K562 (cell line): ENCODE measurements around the gene HPD. TPM values are rescaled to one million over a fixed set of nuclear protein-coding genes. Genes with fewer than 3 reads are reported as not detected.

ENCODE experiments used
- ADNP ChIP-seq: fragments of 200-800 bp; sonication (Bioruptor generic); IDR thresholded peaks from 2 replicates; pipeline ENCODE4 v1.6.1; 2016; ENCODE audit warnings: missing genetic modification characterization, missing compliant biosample characterization
- ATF7 ChIP-seq: fragments of 450-650 bp; IDR thresholded peaks from 2 replicates; pipeline ENCODE4 v1.7.1; 2014; ENCODE audit warnings: mild to moderate bottlenecking, moderate library complexity
- CBFB ChIP-seq: sonication (generic); formaldehyde crosslinking; IDR thresholded peaks from 2 replicates; pipeline ENCODE4 v1.4.0; 2020; ENCODE audit warnings: mild to moderate bottlenecking, missing genetic modification reagents
- DEAF1 ChIP-seq: fragments of 450-650 bp; formaldehyde crosslinking; IDR thresholded peaks from 2 replicates; pipeline ENCODE4 v1.4.0; 2020; ENCODE audit warnings: mild to moderate bottlenecking, moderate library complexity
- GATAD2A ChIP-seq: fragments of 450-650 bp; IDR thresholded peaks from 2 replicates; pipeline ENCODE4 v1.6.1; 2017
- HMGN3 ChIP-seq: IDR thresholded peaks from 2 replicates; pipeline ENCODE4 v1.6.1; 2011; ENCODE audit warnings: borderline replicate concordance, low read depth, mild to moderate bottlenecking, mixed read lengths, low read length; ENCODE audit not compliant: insufficient read length; ENCODE audit errors: extremely low read depth
- MXI1 ChIP-seq: IDR thresholded peaks from 2 replicates; pipeline ENCODE4 v1.6.1; 2011; ENCODE audit warnings: low read depth, mild to moderate bottlenecking, improper control_type of control experiment, low read length
- NCOR1 ChIP-seq: fragments of 450-650 bp; IDR thresholded peaks from 2 replicates; pipeline ENCODE4 v1.6.1; 2016; ENCODE audit warnings: mild to moderate bottlenecking, moderate library complexity
- NEUROD1 ChIP-seq: fragments of 150-350 bp; IDR thresholded peaks from 2 replicates; pipeline ENCODE4 v1.6.1; 2014; ENCODE audit warnings: borderline replicate concordance, low read length, low read depth; ENCODE audit not compliant: partially characterized antibody
- NFYB ChIP-seq: IDR thresholded peaks from 2 replicates; pipeline ENCODE4 v1.6.1; 2011; ENCODE audit warnings: mild to moderate bottlenecking, moderate library complexity; ENCODE audit not compliant: insufficient read length; ENCODE audit errors: extremely low read depth
- PKNOX1 ChIP-seq: fragments of 450-650 bp; IDR thresholded peaks from 2 replicates; pipeline ENCODE4 v1.6.1; 2016
- POLR2AphosphoS5 ChIP-seq: IDR thresholded peaks from 2 replicates; pipeline ENCODE4 v1.6.1; 2011; ENCODE audit warnings: mild to moderate bottlenecking, low read depth, low read length, moderate library complexity; ENCODE audit not compliant: control insufficient read depth, insufficient read depth
- SFPQ ChIP-seq: fragments of 200-400 bp; formaldehyde crosslinking; IDR thresholded peaks from 2 replicates; pipeline ENCODE4 v1.6.1; 2017; ENCODE audit warnings: mild to moderate bottlenecking, low read depth, low read length, moderate library complexity
- ZBED1 ChIP-seq: IDR thresholded peaks from 2 replicates; pipeline ENCODE4 v1.6.1; 2014
- ZNF174 ChIP-seq: fragments of 250-450 bp; sonication (Bioruptor Pico); IDR thresholded peaks from 2 replicates; pipeline ENCODE4 v1.4.0; 2020; ENCODE audit warnings: mild to moderate bottlenecking
- ZNF639 ChIP-seq, 2 experiments: fragments of 200-800 bp in 1 of 2; sonication (Bioruptor generic) in 1 of 2; sonication (generic) in 1 of 2; formaldehyde crosslinking in 1 of 2; IDR thresholded peaks in 1 of 2; conservative IDR thresholded peaks in 1 of 2; 2 replicates each; pipeline versions ENCODE4 v1.5.0 to v1.6.1; 2016 to 2020; ENCODE audit warnings: missing compliant biosample characterization in 1 of 2, missing genetic modification characterization in 1 of 2, missing genetic modification reagents in 1 of 2
- polyA plus RNA-seq, 8 experiments: library from polyadenylated mRNA; depleted of rRNA in 4 of 8; stranded (reverse) in 5 of 8; unstranded in 3 of 8; fragments of >200 nt; fragmentation: Nextera tagmentation in 2 of 8; fragmentation: Illumina TruSeq in 1 of 8; extraction: Ambion mirVana in 2 of 8; extraction: Trizol in 1 of 8; gene quantifications; 2 replicates each; pipeline versions ENCODE4 v1.2.1 to v1.2.3, GENCODE V29; 2011 to 2014; ENCODE audit warnings: inconsistent platforms in 1 of 8, missing spikeins in 1 of 8
- total RNA-seq, 7 experiments: library from RNA; depleted of rRNA in 6 of 7; stranded (reverse); fragments of >200 nt in 6 of 7; fragmentation: Illumina TruSeq in 2 of 7; extraction: Trizol in 2 of 7; gene quantifications; 2 replicates each; pipeline versions ENCODE4 v1.2.1 to v1.2.3, GENCODE V29; 2011 to 2021; ENCODE audit warnings: low replicate concordance in 1 of 7
- TF ChIP-seq, protein P1 (sequence below): sonication (generic); formaldehyde crosslinking; IDR thresholded peaks from 2 replicates; pipeline ENCODE4 v1.8.0; 2023; ENCODE audit warnings: mild to moderate bottlenecking, missing genetic modification reagents

The HPD gene
- total and polyA plus RNA-seq, 9 of the 15 experiments (the other 6 are each of a cell fraction or from before 2014, with no cell fraction given), result 0.06 to 0.29 (median 0.07) TPM; not detected in 4

- TF ChIP-seq, protein P1, sequence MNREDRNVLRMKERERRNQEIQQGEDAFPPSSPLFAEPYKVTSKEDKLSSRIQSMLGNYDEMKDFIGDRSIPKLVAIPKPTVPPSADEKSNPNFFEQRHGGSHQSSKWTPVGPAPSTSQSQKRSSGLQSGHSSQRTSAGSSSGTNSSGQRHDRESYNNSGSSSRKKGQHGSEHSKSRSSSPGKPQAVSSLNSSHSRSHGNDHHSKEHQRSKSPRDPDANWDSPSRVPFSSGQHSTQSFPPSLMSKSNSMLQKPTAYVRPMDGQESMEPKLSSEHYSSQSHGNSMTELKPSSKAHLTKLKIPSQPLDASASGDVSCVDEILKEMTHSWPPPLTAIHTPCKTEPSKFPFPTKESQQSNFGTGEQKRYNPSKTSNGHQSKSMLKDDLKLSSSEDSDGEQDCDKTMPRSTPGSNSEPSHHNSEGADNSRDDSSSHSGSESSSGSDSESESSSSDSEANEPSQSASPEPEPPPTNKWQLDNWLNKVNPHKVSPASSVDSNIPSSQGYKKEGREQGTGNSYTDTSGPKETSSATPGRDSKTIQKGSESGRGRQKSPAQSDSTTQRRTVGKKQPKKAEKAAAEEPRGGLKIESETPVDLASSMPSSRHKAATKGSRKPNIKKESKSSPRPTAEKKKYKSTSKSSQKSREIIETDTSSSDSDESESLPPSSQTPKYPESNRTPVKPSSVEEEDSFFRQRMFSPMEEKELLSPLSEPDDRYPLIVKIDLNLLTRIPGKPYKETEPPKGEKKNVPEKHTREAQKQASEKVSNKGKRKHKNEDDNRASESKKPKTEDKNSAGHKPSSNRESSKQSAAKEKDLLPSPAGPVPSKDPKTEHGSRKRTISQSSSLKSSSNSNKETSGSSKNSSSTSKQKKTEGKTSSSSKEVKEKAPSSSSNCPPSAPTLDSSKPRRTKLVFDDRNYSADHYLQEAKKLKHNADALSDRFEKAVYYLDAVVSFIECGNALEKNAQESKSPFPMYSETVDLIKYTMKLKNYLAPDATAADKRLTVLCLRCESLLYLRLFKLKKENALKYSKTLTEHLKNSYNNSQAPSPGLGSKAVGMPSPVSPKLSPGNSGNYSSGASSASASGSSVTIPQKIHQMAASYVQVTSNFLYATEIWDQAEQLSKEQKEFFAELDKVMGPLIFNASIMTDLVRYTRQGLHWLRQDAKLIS (CRISPR knock-in tag), result no peak
- no peak for TF ChIP-seq ZNF174 (CRISPR knock-in tag)
- TF ChIP-seq DEAF1, result no peak
- TF ChIP-seq MXI1, result 0 out of 2 replicates have a peak, but pooled peaks have one; percentile 33
- 0 out of 2 replicates have a peak, but pooled peaks have one; percentile 6 for TF ChIP-seq ATF7
- TF ChIP-seq ADNP (tag), result no peak
- peak; percentile 8; the same call in 1 of the 2 replicates for TF ChIP-seq CBFB
- TF ChIP-seq GATAD2A, result no peak
- TF ChIP-seq PKNOX1, result peak; percentile 55
- TF ChIP-seq HMGN3, result no peak
- peak; percentile 30 for TF ChIP-seq NFYB
- no peak for TF ChIP-seq ZBED1
- peak in 1 of 2 experiments; percentile 70; a peak in 1 of 4 replicates for TF ChIP-seq ZNF639 (CRISPR knock-in tag; conservative IDR thresholded peaks at IDR 0.05 in 1 of 2, IDR thresholded peaks at IDR 0.05 in 1 of 2)
- TF ChIP-seq POLR2AphosphoS5, result no peak
- no peak for TF ChIP-seq NCOR1
- no peak for TF ChIP-seq SFPQ
- TF ChIP-seq NEUROD1, result no peak
Measured at GRCh38 chr12:121812320-121812871, 46.3 kb downstream of the HPD start (continued).
